OCI-LY7 (cell line): ENCODE results near the gene BNIPL. TPM values are rescaled to one million over a fixed set of nuclear protein-coding genes. Genes with fewer than 3 reads are reported as not detected.

ENCODE experiments used
- BruUV-seq: library from RNA; stranded (reverse); fragments of 400-500 nt; replicated peaks from 2 replicates; lab custom pipeline; 2021; lab: Mats Ljungman, UMichigan
- CTCF ChIA-PET: fragments of 300-600 bp; sonication (Branson Sonifier 250); formaldehyde crosslinking; loops from one replicate; lab custom pipeline; 2022; ENCODE audit warnings: antibody characterized with exemption; ENCODE audit not compliant: unreplicated experiment; lab: Charles Lee
- POLR2A ChIA-PET: fragments of 300-600 bp; sonication (Branson Sonifier 250); formaldehyde crosslinking; loops from one replicate; lab custom pipeline; 2022; ENCODE audit warnings: antibody characterized with exemption; lab: Charles Lee
- DNase-seq: peaks from one replicate; pipeline ENCODE4 v3.0.0-alpha.2; 2015; ENCODE audit warnings: low spot score
- H2AFZ ChIP-seq: fragments of 200-600 bp; sonication (generic), shearing (Covaris generic); 2 replicates; pipeline ENCODE4 v1.6.1; 2014; ENCODE audit warnings: mild to moderate bottlenecking, antibody characterized with exemption, low read length, moderate library complexity
- H3K27ac ChIP-seq: fragments of 200-600 bp; sonication (generic); 2 replicates; pipeline ENCODE4 v1.5.1; 2014; ENCODE audit warnings: mixed run types, low read depth, mild to moderate bottlenecking, moderate library complexity, low read length, inconsistent platforms; ENCODE audit not compliant: poor library complexity, severe bottlenecking
- H3K36me3 ChIP-seq: fragments of 200-600 bp; sonication (generic); 2 replicates; pipeline ENCODE4 v1.6.1; 2014; ENCODE audit warnings: mild to moderate bottlenecking, antibody characterized with exemption, low read length, moderate library complexity, mixed read lengths; ENCODE audit not compliant: insufficient read depth
- H3K4me1 ChIP-seq: fragments of 200-600 bp; sonication (generic); 2 replicates; pipeline ENCODE4 v1.5.1; 2014; ENCODE audit warnings: mild to moderate bottlenecking, low read length; ENCODE audit not compliant: insufficient read depth, poor library complexity, severe bottlenecking
- H3K4me2 ChIP-seq: fragments of 200-600 bp; sonication (generic); 2 replicates; pipeline ENCODE4 v1.6.1; 2014; ENCODE audit warnings: mild to moderate bottlenecking, low read length
- H3K4me3 ChIP-seq: fragments of 200-600 bp; sonication (generic); 2 replicates; pipeline ENCODE4 v1.5.1; 2014; ENCODE audit warnings: mild to moderate bottlenecking, low read depth, low read length; ENCODE audit not compliant: poor library complexity, severe bottlenecking
- H3K79me2 ChIP-seq: fragments of 200-600 bp; sonication (generic); 2 replicates; pipeline ENCODE4 v1.6.1; 2016; ENCODE audit warnings: low read depth, mild to moderate bottlenecking, low read length, moderate library complexity, mixed read lengths; ENCODE audit not compliant: insufficient read depth
- H3K9me2 ChIP-seq: fragments of 200-600 bp; sonication (generic); 2 replicates; pipeline ENCODE4 v1.6.1; 2016; ENCODE audit warnings: mild to moderate bottlenecking, low read length, mixed read lengths; ENCODE audit not compliant: insufficient read depth
- H3K9me3 ChIP-seq: fragments of 200-600 bp; sonication (generic); 2 replicates; pipeline ENCODE4 v1.6.1; 2014; ENCODE audit warnings: mild to moderate bottlenecking, mixed run types, low read length, mixed read lengths
- H4K20me1 ChIP-seq: fragments of 200-600 bp; sonication (generic); 2 replicates; pipeline ENCODE4 v1.6.1; 2014; ENCODE audit warnings: mild to moderate bottlenecking, antibody characterized with exemption, low read length, moderate library complexity, mixed read lengths; ENCODE audit not compliant: insufficient read depth
- CTCF ChIP-seq: fragments of 200-600 bp; sonication (generic); conservative IDR thresholded peaks from 2 replicates; pipeline ENCODE4 v1.5.1; 2014; ENCODE audit warnings: mild to moderate bottlenecking, antibody characterized with exemption, low read length, moderate library complexity, mixed read lengths
- EZH2phosphoT487 ChIP-seq: fragments of 200-600 bp; sonication (generic); IDR thresholded peaks from 2 replicates; pipeline ENCODE4 v1.6.1; 2018; ENCODE audit warnings: low read depth, borderline replicate concordance, mild to moderate bottlenecking, mixed run types, antibody characterized with exemption, low read length, moderate library complexity, mixed read lengths
- intact Hi-C: fragments of 100-400 bp; cut with micrococcal nuclease; formaldehyde crosslinking; loops from one replicate; pipeline ENCODE4 v1.10.0; 2022; ENCODE audit not compliant: unreplicated experiment
- total RNA-seq, 2 experiments: library from RNA; depleted of rRNA in 1 of 2; stranded (reverse); fragments of >200 nt in 1 of 2; shearing (Covaris generic) in 1 of 2; gene quantifications; 2 replicates each; pipeline ENCODE4 v1.2.3, GENCODE V29; 2014 to 2022

The BNIPL gene
- total RNA-seq, 2 experiments from 2014 or later = 0.74 to 1.6 TPM

GRCh38 chr1:151005729-151006319, 30.6 kb upstream of the BNIPL start:
- intact Hi-C loops = loop anchor here (1.0 to 5.0 kb wide), 2 partner anchors 27 to 51 kb away; partner anchors contain the start of gene CDC42SE1
- ChIA-PET POLR2A (interaction anchor here (0.6 to 2.3 kb wide), 12 partner anchors 10 to 523 kb away, joined by 3 to 7 read pairs (median 4); partner anchors contain the start of gene CERS2), CTCF (interaction anchor here (1.4 to 1.6 kb wide), 2 partner anchors 10 to 29 kb away, joined by 4 to 6 read pairs; no protein-coding TSS in a partner anchor)
- Histone ChIP-seq H3K79me2 (peaks cover 17% of the 10 kb centered on the region; the same call in 1 of the 2 replicates), H3K9me3 (no peaks in the 10 kb centered on the region), H3K4me2 (peak overlapping the region; percentile 89), H3K27ac (peak overlapping the region; percentile 46), H3K4me3 (peak overlapping the region; percentile 68), H3K4me1 (peaks cover 61% of the 10 kb centered on the region), H3K9me2 (no peaks in the 10 kb centered on the region), H2AFZ (peak overlapping the region; percentile 92; the same call in 1 of the 2 replicates), H4K20me1 (no peaks in the 10 kb centered on the region), H3K36me3 (no peaks in the 10 kb centered on the region)
- TF ChIP-seq EZH2phosphoT487 (no peak), CTCF (no peak)
- DNase-seq = no peak
- BruUV-seq = no TSS peak

GRCh38 chr1:151006327-151007052, 29.9 kb upstream of the BNIPL start, which contains the start of gene MINDY1:
TSS of gene MINDY1 (minus strand) at chr1:151006902. CDS start at chr1:151002617, 4,285 bp downstream.
- Histone ChIP-seq H4K20me1 (no peaks in the 10 kb centered on the region), H2AFZ (peak within 1 kb of the TSS; percentile 92), H3K9me2 (no peaks in the 10 kb centered on the region), H3K4me3 (peak within 1 kb of the TSS; percentile 83), H3K79me2 (peaks cover 17% of the 10 kb centered on the region; the same call in 1 of the 2 replicates), H3K36me3 (no peaks in the 10 kb centered on the region), H3K4me1 (peaks cover 61% of the 10 kb centered on the region), H3K27ac (peak within 1 kb of the TSS; percentile 47), H3K9me3 (no peaks in the 10 kb centered on the region), H3K4me2 (peak within 1 kb of the TSS; percentile 90)
- intact Hi-C loops = loop anchor here (1.0 to 5.0 kb wide), 2 partner anchors 27 to 51 kb away; partner anchors contain the start of gene CDC42SE1
- BruUV-seq = TSS peak; percentile 76
- ChIA-PET POLR2A (interaction anchor here (0.6 to 2.3 kb wide), 9 partner anchors 11 to 1003 kb away, joined by 3 to 7 read pairs (median 4); partner anchors contain the start of gene CERS2), CTCF (interaction anchor here (1.4 to 1.6 kb wide), 2 partner anchors 10 to 29 kb away, joined by 4 to 6 read pairs; no protein-coding TSS in a partner anchor)
- TF ChIP-seq CTCF (peak; percentile 62), EZH2phosphoT487 (no peak)
- DNase-seq = peak; percentile 69
